ENCODE measurements around the gene PPDPF.
"Not testable (repeated sequence)": the region's sequence is repeated elsewhere in the genome, so short reads cannot be mapped to it uniquely, and the experiment has no call there.

PPDPF gene

GRCh38 chr20:63500902-63501817 is 19.4 kb upstream of the PPDPF start:
- no peak for DNase-seq

DNA sequence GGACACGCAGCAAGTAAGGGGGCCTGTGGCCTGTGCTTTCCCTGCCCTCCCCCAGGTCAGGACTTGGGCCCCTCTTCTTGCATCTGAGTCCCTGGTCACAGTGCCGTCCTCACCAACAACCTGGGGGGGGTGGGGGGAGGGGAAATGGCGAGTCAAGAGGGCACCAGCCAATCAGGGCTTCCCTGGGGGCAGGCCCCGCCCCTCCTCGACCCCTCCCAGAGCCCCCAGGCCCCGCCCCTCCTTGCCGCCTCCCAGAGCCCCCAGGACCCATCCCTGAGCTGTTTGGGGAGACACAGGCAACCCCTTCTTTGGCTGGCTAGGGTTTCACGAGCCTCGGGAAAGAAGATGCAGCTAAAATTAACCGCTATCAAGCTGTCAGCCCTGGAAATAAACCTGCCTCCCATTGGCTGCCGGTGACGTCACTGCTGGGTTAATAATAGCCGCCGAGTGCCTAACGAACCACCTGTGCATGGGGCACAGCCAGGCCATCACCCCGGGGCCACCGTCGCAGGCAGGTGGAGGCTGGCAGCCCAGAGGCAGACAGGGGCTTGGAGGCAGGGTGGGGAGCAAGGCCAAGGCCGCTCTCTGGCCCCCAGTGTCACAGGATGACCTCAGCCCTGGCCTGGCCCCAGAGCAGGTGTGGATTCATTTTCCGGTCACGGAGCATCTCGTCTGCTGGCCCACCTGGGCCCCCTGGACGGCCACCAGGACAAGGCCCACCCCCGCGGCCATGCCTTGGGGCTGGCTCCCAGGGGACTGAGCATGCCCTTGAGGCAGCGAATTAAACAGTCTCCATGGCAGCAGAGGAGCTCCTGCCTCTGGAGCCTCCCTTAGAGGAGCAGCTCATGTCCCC is 18.5 kb upstream of the PPDPF start:
- DNase-seq, result no peak

DNA sequence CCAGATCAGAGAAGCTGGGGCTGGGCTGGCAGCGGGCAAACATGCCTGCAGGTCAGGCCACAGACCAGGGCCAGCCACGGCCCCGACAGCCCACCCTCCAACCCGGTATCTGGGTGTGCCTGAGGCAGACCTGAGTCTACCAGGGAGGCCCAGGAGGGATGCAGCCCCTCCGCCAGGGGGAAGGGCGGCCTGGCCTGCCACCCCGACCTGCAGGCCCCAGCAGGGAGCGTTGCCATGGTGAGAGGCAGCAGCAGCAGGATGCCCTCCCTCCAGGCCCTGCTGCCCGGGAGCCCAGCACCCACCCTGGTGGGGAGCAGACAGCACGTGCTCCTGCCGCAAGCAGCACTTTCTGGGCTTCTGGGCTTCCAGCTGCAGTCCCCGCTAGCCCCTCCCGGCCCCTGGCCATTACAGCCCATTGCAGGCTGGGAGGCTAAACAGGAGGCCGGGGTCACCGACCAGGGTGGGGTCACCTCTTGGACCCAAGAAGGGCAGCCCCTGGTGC is 17.8 kb upstream of the PPDPF start:
- DNase-seq, result no peak

DNA sequence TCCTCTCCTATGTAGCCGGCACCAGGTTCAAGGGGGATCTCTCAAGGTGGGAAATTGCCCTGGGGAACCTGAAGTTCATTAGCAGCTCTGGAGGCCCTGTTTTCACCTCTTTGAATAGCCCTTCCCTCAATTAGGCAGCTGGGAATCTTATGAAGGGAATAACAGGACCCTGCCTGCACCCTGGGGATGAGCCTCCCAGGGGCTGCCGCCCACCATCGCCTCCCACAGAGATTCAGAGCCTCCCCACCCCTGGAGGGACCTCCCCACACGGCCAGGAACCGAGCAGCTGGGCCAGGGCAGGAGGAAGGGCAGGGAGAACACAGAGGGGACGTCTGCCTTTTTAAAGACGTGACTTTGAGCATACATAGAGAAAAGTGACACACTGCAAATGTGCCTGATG is 17.0 kb upstream of the PPDPF start:
- DNase-seq, result no peak

DNA sequence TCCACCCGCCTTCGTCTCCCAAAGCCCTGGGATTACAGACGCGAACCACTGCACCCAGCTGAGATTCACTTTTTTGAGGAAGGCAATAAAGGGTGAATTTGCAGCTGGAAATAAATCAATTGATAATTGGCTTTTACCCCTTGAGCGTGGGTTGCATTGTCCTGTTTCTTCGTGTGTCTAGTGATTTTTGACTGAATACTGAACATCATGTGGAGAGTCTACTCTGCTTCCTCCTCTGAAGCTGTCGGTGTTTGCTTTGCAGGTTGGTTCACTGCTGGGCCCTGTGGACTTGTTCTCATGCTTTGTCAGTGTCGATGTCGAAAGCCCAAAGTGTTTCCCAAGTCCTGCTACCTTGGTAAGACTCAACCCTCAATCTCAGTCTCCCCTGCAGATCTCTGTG is 15.9 kb upstream of the PPDPF start:
- DNase-seq, result no peak

DNA sequence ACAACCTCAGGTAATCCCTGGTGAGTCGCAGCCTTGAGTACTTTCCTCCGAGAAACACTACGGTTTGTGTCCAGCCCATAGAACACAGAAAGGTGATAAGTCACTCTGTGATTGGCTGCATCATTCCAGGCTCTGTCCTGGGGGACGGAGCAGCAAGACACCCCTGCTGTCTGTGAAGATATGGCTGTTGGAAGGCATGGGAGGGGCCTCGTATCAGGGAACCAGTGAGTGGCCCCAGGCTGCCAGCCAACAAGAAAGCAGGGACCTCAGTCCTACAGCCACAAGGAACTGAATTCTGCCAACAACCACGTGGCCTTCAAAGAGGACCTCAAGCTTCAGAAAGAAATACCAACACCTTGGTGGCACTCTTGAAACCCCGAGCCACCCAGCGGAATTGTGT is 15.3 kb upstream of the PPDPF start:
- DNase-seq, result no peak

- DNase-seq, result no peak
Observed at GRCh38 chr20:63505723-63506122, 14.8 kb upstream of the PPDPF start.

DNA sequence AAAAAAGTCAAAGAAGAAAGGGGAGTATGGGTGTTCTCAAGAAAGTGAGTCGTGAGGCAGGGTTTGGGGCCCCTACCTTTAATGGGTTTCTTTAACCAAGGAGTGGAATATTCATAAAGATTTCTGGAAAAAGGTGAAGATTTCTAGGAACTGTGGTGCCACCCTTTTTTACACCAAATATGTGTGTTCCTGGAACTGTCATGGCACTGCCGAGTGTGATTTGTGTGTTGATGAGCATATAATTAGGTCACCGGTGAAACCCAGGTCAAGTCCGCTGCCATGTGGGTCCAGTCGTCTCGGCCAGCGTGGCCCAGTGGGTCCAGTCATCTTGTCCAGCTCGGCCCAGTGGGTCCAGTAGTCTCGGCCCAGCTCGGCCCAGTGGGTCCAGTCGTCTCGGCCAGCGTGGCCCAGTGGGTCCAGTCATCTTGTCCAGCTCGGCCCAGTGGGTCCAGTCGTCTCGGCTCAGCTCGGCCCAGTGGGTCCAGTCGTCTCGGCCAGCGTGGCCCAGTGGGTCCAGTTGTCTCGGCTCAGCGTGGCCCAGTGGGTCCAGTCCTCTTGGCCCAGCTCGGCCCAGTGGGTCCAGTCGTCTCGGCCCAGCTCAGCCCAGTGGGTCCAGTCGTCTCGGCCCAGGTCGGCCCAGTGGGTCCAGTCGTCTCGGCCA is 13.4 kb upstream of the PPDPF start:
- DNase-seq, result no peak

GRCh38 chr20:63508072-63508768 is 12.3 kb upstream of the PPDPF start:
- no peak for DNase-seq

GRCh38 chr20:63509088-63509564 is 11.4 kb upstream of the PPDPF start:
- DNase-seq, result no peak

- DNase-seq, result no peak
Observed at GRCh38 chr20:63513207-63513606, 7.4 kb upstream of the PPDPF start.

DNA sequence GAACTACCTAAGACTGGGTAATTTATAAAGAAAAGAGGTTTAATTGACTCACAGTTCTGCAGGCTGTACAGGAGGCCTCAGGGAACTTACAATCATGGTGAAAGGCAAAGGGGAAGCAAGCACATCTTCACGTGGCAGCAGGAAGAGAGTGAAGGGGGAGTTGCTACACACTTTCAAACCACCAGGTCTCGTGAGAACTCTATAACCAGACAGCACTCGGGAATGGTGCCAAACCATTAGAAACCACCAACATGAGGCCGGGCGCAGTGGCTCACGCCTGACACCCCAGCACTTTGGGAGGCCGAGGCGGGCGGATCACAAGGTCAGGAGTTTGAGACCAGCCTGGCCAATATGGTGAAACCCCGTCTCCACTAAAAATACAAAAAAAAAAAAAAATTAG is 6.0 kb upstream of the PPDPF start:
- not testable (repeated sequence) for DNase-seq

DNA sequence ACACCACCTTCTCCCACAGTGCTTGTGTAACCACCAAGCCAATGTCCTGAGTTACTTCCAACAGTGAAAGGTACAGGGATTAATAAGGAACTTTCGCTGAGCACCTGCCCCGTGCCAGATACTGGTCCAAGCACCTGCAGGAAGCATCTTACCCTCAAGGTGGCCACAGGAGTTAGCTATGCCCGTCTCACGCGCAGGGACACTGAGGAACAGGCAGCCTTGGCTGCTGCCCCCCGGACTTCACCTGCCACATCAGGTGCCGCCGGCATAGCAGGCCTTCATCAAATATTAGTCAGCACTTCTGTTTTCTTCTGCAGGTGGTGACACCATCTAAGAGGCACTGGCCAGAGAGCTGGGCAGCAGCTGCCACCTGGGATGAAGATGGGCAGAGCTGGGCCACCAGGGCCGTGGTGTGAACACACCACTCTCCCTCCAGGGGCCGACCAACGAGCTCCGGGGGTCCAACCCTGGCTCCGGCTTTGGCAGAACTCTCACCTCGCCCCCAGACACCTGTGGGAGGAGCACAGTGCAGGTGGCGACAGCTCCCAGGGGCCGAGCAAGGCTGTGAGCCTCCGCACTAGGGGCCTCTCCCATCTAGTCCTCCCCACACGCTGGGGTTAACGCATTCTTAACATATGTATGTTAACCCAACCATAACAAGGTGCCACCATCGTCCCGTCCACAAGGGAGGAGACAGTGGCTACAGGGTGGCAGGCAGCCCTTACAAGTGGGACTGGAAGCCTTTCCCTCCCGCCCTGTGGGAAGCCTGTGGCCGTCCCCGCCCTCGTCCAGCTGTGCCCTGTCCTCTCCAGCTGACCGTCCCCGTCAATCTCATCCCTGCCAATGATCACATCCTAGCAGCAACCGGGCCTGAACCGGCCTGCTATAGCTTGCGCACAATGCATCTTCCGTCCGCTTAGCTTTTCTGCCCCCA is 2.9 kb upstream of the PPDPF start:
- DNase-seq, result peak; percentile 43

GRCh38 chr20:63518351-63518861 is 2.2 kb upstream of the PPDPF start:
- DNase-seq, result peak; percentile 44

- peak; percentile 36 for DNase-seq
Observed at GRCh38 chr20:63518946-63519667, 1.5 kb upstream of the PPDPF start.

GRCh38 chr20:63519668-63520503 is 679 bp upstream of the PPDPF start:
- DNase-seq, result peak; percentile 85

GRCh38 chr20:63520934-63521601 is 503 bp downstream of the PPDPF start:
- peak; percentile 84 for DNase-seq

GRCh38 chr20:63521602-63522001 is 1.0 kb downstream of the PPDPF start:
- DNase-seq, result peak; percentile 46

Data from right forelimb (tissue), 1 donor.